ENCODE data around the gene ZNF425.
"Not testable (repeated sequence)": the region's sequence is repeated elsewhere in the genome, so short reads cannot be mapped to it uniquely, and the experiment has no call there.

The ZNF425 gene

DNA sequence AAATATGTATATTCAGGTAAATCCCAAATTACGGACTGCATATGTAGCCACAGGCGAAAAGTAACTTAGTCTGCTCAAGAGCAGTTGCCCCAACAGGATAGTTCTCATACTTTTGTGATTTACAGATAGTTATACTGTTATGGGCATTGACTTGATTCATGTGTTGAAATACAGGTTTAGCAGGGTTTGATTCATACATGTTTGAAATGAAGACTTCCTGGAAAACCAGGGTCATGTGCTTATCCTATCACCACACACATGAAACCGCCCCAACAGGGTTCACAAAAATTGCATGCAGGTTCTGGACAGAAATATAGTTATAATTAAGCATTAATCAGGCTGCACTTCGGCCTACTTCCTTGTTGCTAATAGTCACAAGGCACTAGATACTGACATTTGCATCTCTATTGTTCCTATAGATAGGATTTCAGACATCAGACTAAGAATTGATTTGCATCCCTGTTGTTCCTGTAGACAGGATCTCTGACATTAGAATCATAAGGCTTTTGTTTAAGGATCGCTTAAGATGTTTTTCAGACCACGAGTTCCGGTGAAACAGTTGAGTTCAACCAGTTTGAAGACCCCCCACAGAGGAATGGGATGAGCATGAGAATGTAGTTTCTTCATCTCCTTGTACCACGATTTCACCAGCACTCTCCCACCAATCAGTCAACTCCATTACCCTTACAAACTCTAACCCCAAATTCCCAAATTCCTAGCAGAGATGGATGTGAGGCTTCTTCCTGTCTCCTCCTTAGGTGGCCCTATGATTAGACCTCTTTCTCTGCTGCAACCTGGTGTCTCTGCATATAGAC, 19.1 kb upstream of the ZNF425 start:
- ATAC-seq = no peak
- Mint-ChIP-seq H3K4me3 (peak overlapping the region; percentile 86), H3K4me1 (peaks cover 23% of the 10 kb centered on the region), H3K36me3 (peaks cover 6% of the 10 kb centered on the region), H3K27me3 (no peaks in the 10 kb centered on the region), H3K27ac (peak overlapping the region; percentile 83), H3K9me3 (no peaks in the 10 kb centered on the region)

DNA sequence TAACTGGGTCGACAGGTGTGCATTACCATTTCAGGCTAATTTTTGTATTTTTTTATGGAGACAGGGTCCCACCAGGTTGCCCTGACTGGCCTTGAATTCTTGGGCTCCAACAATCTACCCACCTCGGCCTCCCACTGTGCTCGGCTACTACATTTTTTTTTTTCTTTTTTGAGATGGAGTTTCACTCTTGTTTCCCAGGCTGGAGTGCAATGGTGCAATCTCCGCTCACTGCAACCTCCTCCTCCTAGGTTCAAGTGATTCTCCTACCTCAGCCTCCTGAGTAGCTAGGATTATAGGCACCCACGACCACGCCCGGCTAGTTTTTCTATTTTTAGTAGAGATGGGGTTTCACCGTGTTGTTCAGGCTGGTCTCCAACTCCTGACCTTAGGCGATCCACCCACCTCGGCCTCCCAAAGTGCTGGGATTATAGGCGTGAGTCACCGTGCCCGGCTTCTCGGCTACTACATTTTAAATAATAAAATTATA, 18.4 kb upstream of the ZNF425 start:
- H3K9me3 Mint-ChIP-seq, H3K27ac Mint-ChIP-seq: not testable (repeated sequence)
- peaks cover 23% of the 10 kb centered on the region for H3K4me1 Mint-ChIP-seq

DNA sequence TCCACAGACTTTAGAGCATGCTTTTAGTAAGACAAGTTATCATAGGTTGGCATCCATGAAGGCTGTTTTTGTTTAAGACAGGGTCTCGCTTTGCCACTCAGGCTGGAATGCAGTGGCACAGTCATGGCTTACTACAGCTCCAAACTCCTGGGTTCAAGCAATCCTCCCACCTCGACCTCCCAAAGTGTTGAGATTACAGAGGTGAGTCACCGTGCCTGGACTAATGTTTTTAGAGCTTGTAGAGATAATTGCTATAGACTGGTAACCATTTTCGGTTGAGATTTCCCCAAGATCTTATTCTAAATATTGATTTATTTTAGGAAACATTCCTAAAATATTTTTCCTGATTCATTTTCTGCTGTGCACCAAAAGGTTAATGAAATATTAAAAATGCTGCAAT, 15.8 kb upstream of the ZNF425 start:
- no peak overlapping the region for H3K27ac Mint-ChIP-seq
- no peaks in the 10 kb centered on the region for H3K9me3 Mint-ChIP-seq
- no peaks in the 10 kb centered on the region for H3K27me3 Mint-ChIP-seq
- ATAC-seq = no peak
- H3K4me3 Mint-ChIP-seq = no peak overlapping the region
- H3K36me3 Mint-ChIP-seq = no peaks in the 10 kb centered on the region
- H3K4me1 Mint-ChIP-seq = peaks cover 13% of the 10 kb centered on the region

More for the DNA sequence above, 18.4 kb upstream of the ZNF425 start:
- not testable (repeated sequence) for H3K27me3 Mint-ChIP-seq, H3K4me3 Mint-ChIP-seq, ATAC-seq, H3K36me3 Mint-ChIP-seq

DNA sequence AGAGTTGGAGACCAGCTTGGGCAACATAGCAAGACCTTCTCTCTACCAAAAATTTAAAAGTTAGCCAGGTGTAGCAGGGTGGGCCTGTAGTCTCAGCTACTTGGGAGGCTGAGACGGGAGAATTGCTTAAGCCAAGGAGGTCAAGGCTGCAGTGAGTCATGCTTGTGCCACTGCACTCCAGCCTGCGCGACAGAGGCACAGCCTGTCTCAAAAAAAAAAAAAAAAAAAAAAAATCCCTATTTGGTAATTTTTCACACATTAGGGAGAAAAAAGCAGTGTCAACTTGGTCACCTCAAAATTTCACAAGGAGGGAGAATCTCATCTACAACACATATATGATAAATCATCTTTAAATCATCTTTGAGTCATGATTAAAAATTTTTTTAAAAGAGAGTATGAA, 14.7 kb upstream of the ZNF425 start:
- Mint-ChIP-seq H3K27me3 (no peaks in the 10 kb centered on the region), H3K27ac (no peak overlapping the region), H3K36me3 (no peaks in the 10 kb centered on the region), H3K9me3 (no peaks in the 10 kb centered on the region), H3K4me1 (peaks cover 8% of the 10 kb centered on the region), H3K4me3 (no peak overlapping the region)
- no peak for ATAC-seq

DNA sequence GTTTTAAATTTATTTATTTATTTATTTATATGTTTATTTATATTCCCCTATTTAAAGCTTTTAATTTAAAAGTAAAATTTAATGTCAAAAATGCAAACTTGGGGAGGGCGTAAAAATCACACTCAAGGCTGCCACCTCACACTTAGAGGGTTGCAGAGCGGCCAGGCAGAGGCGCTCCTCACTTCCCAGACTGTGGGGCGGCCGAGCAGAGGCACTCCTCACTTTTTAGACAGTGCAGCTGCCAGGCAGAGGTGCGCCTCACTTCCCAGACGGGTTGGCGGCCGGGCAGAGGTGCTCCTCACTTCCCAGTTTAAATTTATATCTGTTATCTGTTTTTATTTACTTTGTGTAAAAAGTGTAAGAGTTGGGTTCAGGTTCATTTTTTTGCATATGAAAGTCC, 10.0 kb upstream of the ZNF425 start:
- ATAC-seq = no peak
- no peak overlapping the region for H3K4me3 Mint-ChIP-seq
- no peaks in the 10 kb centered on the region for H3K27me3 Mint-ChIP-seq

DNA sequence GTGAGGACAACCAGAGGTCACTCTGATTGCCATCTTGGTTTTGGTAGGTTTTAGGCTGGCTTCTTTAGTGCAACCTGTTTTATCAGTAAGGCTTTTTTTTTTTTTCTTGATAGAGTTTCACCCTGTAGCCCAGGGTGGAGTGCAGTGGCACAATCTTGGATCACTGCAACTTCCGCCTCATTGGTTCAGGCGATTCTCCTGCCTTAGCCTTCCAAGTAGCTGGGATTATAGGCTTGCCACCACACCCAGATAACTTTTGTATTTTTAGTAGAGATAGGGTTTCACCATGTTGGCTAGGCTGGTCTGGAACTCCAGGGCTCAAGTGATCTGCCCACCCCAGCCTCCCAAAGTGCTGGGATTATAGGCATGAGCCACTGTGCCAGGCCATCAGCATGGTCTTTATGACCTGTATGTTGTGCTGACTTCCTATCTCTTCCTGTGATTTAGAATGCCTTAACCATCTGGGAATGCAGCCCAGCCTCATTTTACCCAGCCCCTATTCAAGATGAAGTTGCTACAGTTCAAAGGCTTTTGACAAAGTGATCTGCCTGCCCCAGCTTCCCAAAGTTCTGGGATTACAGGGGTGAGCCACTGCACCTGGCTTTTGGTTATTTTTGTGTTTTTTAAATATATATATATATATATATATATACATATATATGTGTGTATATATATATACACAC, 7.0 kb upstream of the ZNF425 start:
- Mint-ChIP-seq H3K36me3 (peaks cover 37% of the 10 kb centered on the region), H3K27ac (no peak overlapping the region), H3K27me3 (no peaks in the 10 kb centered on the region), H3K9me3 (peaks cover 5% of the 10 kb centered on the region), H3K4me1 (peaks cover 4% of the 10 kb centered on the region), H3K4me3 (no peak overlapping the region)
- ATAC-seq = no peak

More for the DNA sequence above, 10.0 kb upstream of the ZNF425 start:
- H3K27ac Mint-ChIP-seq = no peak overlapping the region
- H3K36me3 Mint-ChIP-seq = peaks cover 23% of the 10 kb centered on the region
- no peaks in the 10 kb centered on the region for H3K9me3 Mint-ChIP-seq
- H3K4me1 Mint-ChIP-seq = no peaks in the 10 kb centered on the region

DNA sequence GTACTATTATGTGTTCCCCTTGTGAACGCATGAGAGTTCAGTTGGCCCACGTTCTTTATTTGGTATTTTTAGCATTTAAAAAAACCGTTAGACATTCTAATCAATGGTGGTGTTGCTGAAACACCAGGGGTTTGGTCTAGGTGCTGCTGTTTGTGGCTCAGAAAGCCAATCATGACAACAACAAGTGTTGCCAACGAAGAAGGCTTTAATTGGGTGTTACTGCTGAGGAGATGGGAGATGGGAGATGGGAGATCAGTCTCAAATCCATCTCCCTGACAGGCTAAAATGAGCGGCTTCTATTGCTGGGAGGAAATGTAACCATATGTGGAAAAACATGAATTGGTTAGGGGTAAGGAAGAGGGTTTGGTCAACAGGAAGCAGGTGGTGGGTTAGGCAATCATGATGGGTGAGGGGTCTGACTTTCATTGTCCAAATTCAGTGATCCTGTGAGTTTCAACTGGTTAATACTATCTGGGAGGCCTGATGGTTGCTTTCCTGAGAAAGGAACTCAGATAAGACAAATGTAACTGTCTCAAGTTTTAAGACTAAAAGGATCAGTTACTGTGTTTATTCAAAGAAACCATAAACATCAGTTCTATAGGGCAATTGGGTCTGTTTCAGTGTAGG, 4.6 kb upstream of the ZNF425 start:
- Mint-ChIP-seq H3K36me3 (peaks cover 37% of the 10 kb centered on the region), H3K27ac (no peak overlapping the region)
- no peak for ATAC-seq

DNA sequence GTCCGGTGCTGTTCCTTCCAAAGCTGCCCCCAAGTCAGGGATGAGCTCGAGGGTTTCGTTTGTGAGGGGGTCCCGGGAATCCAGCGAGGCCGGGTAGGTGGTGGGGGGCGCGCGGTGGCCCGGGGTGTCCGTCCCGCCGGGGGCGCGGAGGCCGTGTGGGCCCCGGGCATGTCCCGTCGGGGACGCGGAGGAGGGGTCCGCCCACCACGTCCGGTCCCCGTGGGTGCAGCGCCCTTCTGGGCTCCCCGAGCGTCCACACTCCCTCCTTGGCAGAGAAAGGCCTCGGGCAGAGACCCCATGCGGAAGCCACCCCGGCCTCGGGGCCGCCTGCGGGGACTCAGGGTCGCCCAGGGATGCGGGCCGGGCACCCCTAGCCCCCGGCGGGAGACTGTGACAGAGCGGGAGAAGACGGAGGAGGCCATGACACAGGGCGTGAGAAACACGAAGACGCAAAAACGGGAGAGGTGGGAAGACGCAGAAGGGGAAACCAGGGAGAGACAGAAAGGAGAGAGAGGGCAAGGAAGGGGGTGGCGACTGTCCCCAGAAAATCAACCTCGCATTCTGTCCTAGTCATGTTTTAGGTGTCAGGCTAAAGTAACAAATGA, 640 bp upstream of the ZNF425 start:
- Mint-ChIP-seq H3K4me1 (peaks cover 27% of the 10 kb centered on the region), H3K9me3 (peaks cover 5% of the 10 kb centered on the region), H3K27me3 (no peaks in the 10 kb centered on the region), H3K4me3 (peak overlapping the region; percentile 95), H3K36me3 (peaks cover 26% of the 10 kb centered on the region), H3K27ac (peak overlapping the region; percentile 91)
- ATAC-seq = peak; percentile 80

More for the DNA sequence above, 4.6 kb upstream of the ZNF425 start:
- Mint-ChIP-seq H3K4me1 (peaks cover 12% of the 10 kb centered on the region), H3K9me3 (peaks cover 5% of the 10 kb centered on the region), H3K27me3 (no peaks in the 10 kb centered on the region), H3K4me3 (no peak overlapping the region)

DNA sequence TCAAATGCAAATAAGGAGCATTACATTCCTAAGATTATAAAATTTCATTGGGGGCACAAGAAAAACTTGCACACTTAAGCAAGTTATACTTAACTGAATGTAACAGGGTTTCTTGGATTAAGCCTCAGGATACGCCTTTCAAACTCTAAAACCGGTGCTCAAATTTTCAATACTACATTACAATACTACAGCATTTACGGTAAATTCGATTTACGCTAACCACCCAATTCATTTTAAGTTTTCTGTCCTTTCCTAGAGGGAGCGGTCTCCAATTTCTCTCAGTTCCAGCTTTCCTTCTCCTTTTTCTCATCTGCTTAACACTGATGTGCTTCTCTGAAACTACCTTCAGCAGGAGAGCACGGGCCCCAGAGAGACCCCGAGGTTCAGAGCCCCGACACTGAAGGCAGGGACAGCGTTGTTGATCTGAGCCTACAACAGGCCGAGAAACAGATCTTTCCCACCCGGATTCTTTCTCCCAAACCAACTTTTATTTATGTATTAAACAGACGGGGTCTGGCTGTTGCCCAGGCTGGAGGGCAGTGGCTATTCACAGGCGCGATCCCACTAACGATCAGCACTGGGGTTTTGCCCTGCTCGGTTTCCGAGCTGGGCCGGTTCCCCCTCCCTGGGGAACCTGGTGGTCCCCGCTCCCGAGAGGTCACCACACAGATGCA, 798 bp downstream of the ZNF425 start:
- Mint-ChIP-seq H3K27me3 (no peaks in the 10 kb centered on the region), H3K36me3 (peaks cover 12% of the 10 kb centered on the region), H3K4me1 (peaks cover 27% of the 10 kb centered on the region), H3K27ac (peak overlapping the region; percentile 91), H3K9me3 (no peaks in the 10 kb centered on the region), H3K4me3 (peak overlapping the region; percentile 95)
- ATAC-seq = no peak

DNA sequence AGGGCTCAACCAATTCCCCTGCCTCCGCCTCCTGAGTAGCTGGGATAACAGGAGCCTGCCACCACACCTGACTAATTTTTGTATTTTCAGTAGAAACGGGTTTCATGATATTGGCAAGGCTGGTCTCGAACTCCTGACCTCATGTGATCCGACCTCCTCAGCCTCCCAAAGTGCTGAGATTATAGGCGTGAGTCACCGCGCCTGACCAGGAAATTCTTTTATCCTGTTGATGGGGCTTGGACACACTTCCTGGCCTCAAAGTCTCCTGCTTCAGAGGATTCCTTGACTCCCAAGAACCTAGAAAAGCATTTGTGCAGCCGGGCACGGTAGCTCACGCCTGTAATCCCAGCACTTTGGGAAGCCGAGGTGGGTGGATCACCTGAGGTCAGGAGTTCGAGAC, 16.2 kb downstream of the ZNF425 start:
- H3K4me3 Mint-ChIP-seq = no peak overlapping the region
- no peak overlapping the region for H3K27ac Mint-ChIP-seq
- no peaks in the 10 kb centered on the region for H3K27me3 Mint-ChIP-seq
- H3K4me1 Mint-ChIP-seq = no peaks in the 10 kb centered on the region
- H3K36me3 Mint-ChIP-seq = peaks cover 4% of the 10 kb centered on the region
- no peak for ATAC-seq
- no peaks in the 10 kb centered on the region for H3K9me3 Mint-ChIP-seq

DNA sequence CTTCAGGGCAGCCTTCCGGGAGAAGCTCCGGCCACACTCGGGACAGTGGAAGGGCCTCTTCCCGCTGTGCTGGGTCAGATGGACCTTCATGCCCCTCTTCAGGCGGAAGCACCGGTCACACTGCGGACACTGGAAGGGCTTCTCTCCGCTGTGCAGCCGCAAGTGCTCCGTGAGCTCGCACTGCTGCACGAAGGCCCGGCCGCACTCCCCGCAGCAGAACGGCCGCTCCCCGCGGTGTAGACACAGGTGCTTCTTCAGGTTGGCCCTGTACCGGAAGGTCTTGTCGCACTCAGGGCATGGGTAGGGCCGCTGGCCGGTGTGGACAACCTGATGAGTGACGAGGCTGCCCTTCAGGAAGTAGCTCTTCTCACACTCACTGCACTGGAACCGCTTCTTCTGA, 21.4 kb downstream of the ZNF425 start:
- no peak for ATAC-seq
- H3K9me3 Mint-ChIP-seq = no peaks in the 10 kb centered on the region
- no peaks in the 10 kb centered on the region for H3K4me1 Mint-ChIP-seq
- H3K4me3 Mint-ChIP-seq = no peak overlapping the region
- H3K36me3 Mint-ChIP-seq = peaks cover 15% of the 10 kb centered on the region
- no peak overlapping the region for H3K27ac Mint-ChIP-seq
- no peaks in the 10 kb centered on the region for H3K27me3 Mint-ChIP-seq

DNA sequence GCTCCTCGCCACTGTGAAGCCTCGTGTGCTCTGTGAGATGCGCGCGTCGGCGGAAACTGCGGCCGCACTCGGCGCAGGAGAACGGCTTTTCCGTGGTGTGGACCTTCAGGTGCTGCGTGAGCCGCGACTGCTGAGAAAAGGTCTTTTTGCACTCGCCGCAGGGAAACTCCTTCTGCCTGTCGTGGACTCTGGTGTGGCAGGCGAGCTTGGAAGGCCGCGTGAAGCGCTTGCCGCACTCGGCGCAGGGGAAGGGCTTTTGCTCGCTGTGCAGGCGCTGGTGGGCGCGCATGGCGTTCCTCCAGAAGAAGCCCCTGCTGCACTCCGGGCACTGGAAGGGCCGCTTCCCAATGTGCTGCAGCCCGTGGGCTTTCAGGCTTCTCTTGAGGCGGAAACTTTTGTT, 21.9 kb downstream of the ZNF425 start:
- Mint-ChIP-seq H3K9me3 (no peaks in the 10 kb centered on the region), H3K27me3 (no peaks in the 10 kb centered on the region), H3K36me3 (peaks cover 15% of the 10 kb centered on the region), H3K4me1 (no peaks in the 10 kb centered on the region), H3K27ac (no peak overlapping the region), H3K4me3 (no peak overlapping the region)
- no peak for ATAC-seq

DNA sequence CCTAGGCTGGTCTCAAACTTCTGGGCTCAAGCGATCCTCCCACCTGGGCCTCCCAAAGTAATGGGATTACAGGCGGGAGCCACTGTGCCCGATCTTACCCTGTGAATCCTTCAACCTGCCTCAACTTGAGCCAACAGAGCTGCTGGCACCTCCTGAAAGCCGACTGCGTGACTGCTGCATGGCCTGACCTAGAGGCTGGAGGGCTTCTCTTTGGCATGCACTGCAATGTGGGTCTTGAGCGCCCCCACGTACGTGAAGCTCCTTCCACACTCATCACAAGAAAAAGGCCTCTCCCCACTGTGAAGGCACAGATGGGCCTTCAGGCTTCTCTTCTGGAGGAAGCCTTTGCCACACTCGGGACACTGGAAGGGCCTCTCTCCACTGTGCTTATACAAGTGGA, 22.7 kb downstream of the ZNF425 start:
- H3K36me3 Mint-ChIP-seq = peaks cover 15% of the 10 kb centered on the region
- H3K4me1 Mint-ChIP-seq = no peaks in the 10 kb centered on the region

DNA sequence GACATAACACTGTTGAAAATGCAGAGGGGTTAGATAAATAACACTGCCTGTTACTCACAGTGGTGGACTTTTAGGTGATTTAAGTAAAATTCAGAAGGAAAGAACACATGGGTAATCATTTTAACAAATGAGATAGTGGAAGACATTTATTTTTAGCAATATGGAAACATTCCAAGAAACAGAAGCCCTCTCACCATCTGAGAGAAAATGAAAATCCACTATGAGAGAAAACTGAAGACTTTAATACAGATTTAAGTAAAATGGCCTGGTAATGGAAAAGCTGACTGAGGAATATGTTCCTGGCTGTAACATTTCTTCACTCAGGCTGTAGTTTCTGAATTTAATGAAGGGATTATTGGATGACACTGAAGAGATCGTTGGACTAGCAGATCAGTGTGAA, 23.5 kb downstream of the ZNF425 start:
- ATAC-seq = no peak
- peaks cover 15% of the 10 kb centered on the region for H3K36me3 Mint-ChIP-seq
- H3K4me3 Mint-ChIP-seq = no peak overlapping the region
- H3K27me3 Mint-ChIP-seq = no peaks in the 10 kb centered on the region
- H3K27ac Mint-ChIP-seq = peak overlapping the region; percentile 35
- no peaks in the 10 kb centered on the region for H3K9me3 Mint-ChIP-seq
- no peaks in the 10 kb centered on the region for H3K4me1 Mint-ChIP-seq

More for the DNA sequence above, 22.7 kb downstream of the ZNF425 start:
- Mint-ChIP-seq H3K9me3 (no peaks in the 10 kb centered on the region), H3K27ac (no peak overlapping the region), H3K27me3 (no peaks in the 10 kb centered on the region), H3K4me3 (no peak overlapping the region)
- no peak for ATAC-seq

DNA sequence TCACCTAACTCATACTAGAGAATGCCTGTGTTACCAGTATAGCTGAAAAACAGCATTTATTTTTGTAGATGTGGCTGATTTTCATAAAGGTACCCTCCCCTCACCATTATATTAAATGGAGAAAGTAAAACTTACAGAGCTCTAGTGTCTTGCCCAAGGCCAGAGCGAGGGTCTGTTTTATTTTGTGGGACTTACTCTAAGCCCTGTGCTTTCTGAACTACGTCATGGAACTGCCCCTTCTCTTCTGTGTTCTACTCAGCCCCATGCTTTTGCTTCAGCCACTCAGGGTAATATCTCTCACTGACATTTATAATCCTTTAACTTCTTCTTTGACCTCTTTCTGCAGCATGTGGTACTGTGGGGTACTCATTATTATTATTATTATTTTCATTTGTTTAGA, 25.3 kb downstream of the ZNF425 start:
- peaks cover 15% of the 10 kb centered on the region for H3K36me3 Mint-ChIP-seq
- H3K27ac Mint-ChIP-seq = no peak overlapping the region
- H3K27me3 Mint-ChIP-seq = no peaks in the 10 kb centered on the region
- no peak for ATAC-seq
- no peaks in the 10 kb centered on the region for H3K9me3 Mint-ChIP-seq
- no peak overlapping the region for H3K4me3 Mint-ChIP-seq
- H3K4me1 Mint-ChIP-seq = no peaks in the 10 kb centered on the region

Measured in stimulated activated memory B cell treated with anti-CD40 and anti-IgM and Interleukin-4, amounts not matched to agents 10 μg/mL and 1 μg/mL and 100 μg/mL, for 72 hours (primary cell).